Eye (tissue), 1 donor: Measurements from ENCODE around the gene PDE6B.
"Not testable (repeated sequence)": the region's sequence is repeated elsewhere in the genome, so short reads cannot be mapped to it uniquely, and the experiment has no call there.

Experiments
- DNase-seq: peaks from one replicate; pipeline ENCODE4 v3.0.0-alpha.2; 2015

The PDE6B gene

GRCh38 chr4:706083-706633, 80.8 kb downstream of the PDE6B start:
- not testable (repeated sequence) for DNase-seq

DNA sequence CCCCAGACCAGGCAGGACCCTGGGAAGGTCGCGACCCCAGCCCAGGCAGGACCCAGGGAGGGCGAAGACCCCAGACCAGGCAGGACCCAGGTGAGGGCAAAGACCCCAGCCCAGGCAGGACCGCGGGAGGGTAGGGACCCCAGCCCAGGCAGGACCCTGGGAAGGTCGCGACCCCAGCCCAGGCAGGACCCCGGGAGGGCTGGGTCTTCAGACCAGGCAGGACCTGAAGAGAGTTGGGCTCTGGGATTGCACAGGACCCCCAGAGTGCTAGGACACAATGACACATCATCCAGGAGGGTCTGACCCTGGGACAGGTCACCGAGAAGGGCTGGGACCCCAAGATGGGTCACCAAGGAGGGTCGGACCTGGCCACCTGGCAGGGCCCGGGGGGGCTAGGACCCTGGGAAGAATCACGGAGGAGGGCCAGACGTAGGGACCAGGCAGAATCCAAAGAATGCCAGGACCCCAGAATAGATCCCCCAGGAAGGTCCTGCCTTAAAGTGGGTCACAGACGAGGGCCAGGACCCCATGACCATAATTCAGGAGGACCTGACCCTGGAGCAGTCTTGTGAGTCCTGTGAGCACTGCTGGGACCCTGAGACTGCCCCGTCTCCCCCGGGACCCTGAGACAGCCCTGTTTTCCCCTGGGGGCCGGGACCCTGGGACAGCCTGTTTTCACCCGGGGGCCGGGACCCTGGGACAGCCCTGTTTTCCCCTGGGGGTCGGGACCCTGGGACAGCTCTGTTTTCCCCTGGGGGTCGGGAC, 81.6 kb downstream of the PDE6B start:
- no peak for DNase-seq

GRCh38 chr4:707929-708630, 82.7 kb downstream of the PDE6B start:
- DNase-seq, result no peak

GRCh38 chr4:708631-708933, 83.2 kb downstream of the PDE6B start:
- no peak for DNase-seq

DNA sequence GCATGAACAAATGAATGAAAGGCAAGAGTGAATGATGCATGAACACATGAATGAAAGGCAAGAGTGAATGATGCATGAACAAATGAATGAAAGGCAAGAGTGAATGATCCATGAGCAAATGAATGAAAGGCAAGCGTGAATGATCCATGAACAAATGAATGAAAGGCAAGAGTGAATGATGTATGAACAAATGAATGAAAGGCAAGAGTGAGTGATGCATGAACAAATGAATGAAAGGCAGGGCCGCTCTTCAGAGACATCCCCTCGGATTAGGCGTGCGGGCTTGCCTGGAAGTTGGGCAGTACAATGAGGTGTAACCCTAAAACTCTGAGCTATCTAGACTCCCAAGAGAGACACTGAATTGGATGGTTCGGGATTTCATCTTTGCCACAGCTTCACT, 84.0 kb downstream of the PDE6B start:
- no peak for DNase-seq

- DNase-seq, result no peak
Observed at GRCh38 chr4:710116-710515, 84.7 kb downstream of the PDE6B start.

- no peak for DNase-seq
Observed at GRCh38 chr4:710916-711315, 85.5 kb downstream of the PDE6B start.

DNA sequence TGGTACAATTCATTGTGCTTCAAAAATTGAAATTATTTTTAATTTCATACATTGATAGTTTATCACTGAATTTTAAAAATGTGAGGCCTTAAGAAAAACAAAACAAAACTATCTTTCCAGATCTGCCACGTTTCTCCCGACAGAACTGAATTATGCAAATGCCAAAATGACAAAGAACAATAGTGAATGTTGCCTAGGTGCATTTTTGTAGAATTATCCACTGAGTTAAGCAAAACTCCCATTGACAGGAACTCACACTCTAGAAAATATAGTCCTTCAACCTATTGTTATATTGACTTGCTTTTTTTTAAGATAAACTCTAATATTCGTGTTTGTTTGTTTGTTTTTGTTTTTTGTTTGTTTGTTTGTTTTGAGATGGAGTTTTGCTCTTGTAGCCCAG, 86.7 kb downstream of the PDE6B start:
- no peak for DNase-seq

- no peak for DNase-seq
Observed at GRCh38 chr4:712916-713632, 87.7 kb downstream of the PDE6B start.

- no peak for DNase-seq
Observed at GRCh38 chr4:714087-714486, 88.7 kb downstream of the PDE6B start.

- peak; percentile 30 for DNase-seq
Observed at GRCh38 chr4:717601-718320, 92.4 kb downstream of the PDE6B start.

- no peak for DNase-seq
Observed at GRCh38 chr4:718460-718859, 93.1 kb downstream of the PDE6B start.
